ENCODE results near the gene WDR1. TPM values are rescaled to one million over a fixed set of nuclear protein-coding genes. Genes with fewer than 3 reads are reported as not detected.
"Not testable (repeated sequence)": the region's sequence is repeated elsewhere in the genome, so short reads cannot be mapped to it uniquely, and the experiment has no call there.

WDR1 gene
- total RNA-seq, 4 donors from 2014 or later = 122 to 238 (median 213) TPM

DNA sequence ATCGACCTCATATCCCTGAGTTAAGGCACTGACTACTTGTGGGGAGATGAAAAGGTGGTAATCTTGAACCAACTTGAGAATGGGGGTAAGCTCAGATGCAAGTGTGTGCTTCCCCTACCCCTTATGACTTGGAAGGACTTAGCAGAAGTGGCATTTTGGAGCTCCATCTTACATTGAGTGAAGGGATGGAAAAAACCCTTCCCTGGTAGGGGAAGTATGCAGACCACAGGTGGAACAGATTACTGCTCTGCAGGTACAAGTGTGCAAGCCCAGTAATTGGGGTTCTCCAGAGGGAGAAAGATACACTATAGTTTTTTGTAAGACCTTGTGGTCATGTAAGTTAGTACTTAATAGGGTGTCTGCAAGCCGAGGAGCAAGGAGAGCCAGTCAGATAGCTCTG, 12.2 kb upstream of the WDR1 start:
- DNase-seq = no peak
- peak overlapping the region in 2 of 3 donors; percentile 13 to 18 for H3K27ac ChIP-seq
- intact Hi-C loops (cut with DNase I) = no loop called here
- H3K9me3 ChIP-seq = no peaks in the 10 kb centered on the region
- H3K4me1 ChIP-seq = peaks cover 53 to 58% of the 10 kb centered on the region in 2 donors
- H3K4me3 ChIP-seq (replicated peaks in 1 of 3) = no peak overlapping the region
- TF ChIP-seq, protein P1, sequence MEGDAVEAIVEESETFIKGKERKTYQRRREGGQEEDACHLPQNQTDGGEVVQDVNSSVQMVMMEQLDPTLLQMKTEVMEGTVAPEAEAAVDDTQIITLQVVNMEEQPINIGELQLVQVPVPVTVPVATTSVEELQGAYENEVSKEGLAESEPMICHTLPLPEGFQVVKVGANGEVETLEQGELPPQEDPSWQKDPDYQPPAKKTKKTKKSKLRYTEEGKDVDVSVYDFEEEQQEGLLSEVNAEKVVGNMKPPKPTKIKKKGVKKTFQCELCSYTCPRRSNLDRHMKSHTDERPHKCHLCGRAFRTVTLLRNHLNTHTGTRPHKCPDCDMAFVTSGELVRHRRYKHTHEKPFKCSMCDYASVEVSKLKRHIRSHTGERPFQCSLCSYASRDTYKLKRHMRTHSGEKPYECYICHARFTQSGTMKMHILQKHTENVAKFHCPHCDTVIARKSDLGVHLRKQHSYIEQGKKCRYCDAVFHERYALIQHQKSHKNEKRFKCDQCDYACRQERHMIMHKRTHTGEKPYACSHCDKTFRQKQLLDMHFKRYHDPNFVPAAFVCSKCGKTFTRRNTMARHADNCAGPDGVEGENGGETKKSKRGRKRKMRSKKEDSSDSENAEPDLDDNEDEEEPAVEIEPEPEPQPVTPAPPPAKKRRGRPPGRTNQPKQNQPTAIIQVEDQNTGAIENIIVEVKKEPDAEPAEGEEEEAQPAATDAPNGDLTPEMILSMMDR (IDR thresholded peaks at IDR 0.05) = no peak
- no peak for TF ChIP-seq POLR2A (IDR thresholded peaks at IDR 0.05)
- WGBS, 2 donors = 41 to 91% methylated on average over 2 of the region's 2 CpGs
- no peaks in the 10 kb centered on the region for H3K27me3 ChIP-seq
- H3K36me3 ChIP-seq = no peaks in the 10 kb centered on the region

DNA sequence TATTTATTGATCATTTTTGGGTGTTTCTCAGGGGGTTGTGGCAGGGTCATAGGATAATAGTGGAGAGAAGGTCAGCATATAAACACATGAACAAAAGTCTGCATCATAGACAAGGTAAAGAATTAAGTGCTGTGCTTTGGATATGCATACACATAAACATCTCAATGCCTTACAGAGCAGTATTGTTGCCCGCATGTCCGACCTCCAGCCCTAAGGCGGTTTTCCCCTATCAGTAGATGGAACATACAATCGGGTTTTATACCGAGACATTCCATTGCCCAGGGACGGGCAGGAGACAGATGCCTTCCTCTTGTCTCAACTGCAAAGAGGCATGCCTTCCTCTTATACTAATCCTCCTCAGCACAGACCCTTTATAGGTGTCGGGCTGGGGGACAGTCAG, 10.9 kb upstream of the WDR1 start:
- Histone ChIP-seq H3K27ac (peak overlapping the region; percentile 17 to 58 (median 56)), H3K4me1 (peaks cover 64 to 70% of the 10 kb centered on the region in 2 donors)
- DNase-seq; H3K36me3 ChIP-seq; H3K27me3 ChIP-seq; intact Hi-C loops (cut with DNase I); H3K9me3 ChIP-seq; H3K4me3 ChIP-seq (replicated peaks in 1 of 3): not testable (repeated sequence)
- 55% methylated on average over 7 of the region's 7 CpGs for WGBS, 2 donors

DNA sequence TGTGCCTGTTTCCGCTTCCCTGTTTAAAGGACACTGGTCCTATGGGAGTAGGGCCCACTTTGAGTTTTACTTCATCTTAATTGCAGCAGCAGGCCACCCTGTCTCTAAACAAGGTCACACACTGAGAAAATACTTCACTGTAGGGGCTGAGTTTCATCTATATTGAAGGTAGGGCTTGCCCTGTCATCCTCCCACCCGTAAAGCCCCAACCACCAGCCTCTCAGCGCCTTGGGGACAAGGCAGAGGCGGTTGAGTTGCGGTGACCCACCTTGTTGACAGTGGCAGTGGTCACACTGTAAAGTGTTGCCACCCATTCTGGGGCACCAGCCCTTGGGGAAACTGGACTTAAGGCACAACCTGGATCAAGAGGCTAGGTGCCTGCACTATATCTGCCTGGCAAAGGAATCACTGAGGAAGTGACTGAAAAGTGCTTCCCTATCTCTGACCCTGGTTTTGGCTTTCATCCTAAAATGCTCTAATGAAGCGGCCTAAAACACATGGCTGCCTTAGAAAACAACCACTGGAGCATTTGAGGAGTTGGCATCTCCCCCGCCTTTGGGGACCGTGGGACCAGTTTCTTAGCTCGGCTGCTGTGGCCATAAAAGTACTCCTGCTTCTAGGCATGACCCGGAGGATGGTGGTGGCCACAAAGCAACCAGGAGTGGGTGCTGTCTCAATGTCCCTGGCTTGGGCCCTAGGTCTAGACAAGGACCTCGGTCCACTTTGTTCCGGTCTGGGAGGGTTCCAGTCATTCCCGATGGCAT, 7.8 kb upstream of the WDR1 start:
- peaks cover 72 to 82% of the 10 kb centered on the region in 2 donors for H3K4me1 ChIP-seq
- intact Hi-C loops (cut with DNase I) = no loop called here
- DNase-seq = peak; percentile 50 to 74
- no peak overlapping the region for H3K4me3 ChIP-seq (replicated peaks in 1 of 3)
- TF ChIP-seq POLR2A (IDR thresholded peaks at IDR 0.05) = peak in 1 of 2 donors; percentile 11
- TF ChIP-seq, protein P1 (IDR thresholded peaks at IDR 0.05) = no peak
- H3K36me3 ChIP-seq = no peaks in the 10 kb centered on the region
- WGBS, 2 donors = 68% methylated on average over 13 of the region's 13 CpGs
- peak overlapping the region; percentile 71 to 100 (median 82) for H3K27ac ChIP-seq
- H3K9me3 ChIP-seq = no peaks in the 10 kb centered on the region
- no peaks in the 10 kb centered on the region for H3K27me3 ChIP-seq

DNA sequence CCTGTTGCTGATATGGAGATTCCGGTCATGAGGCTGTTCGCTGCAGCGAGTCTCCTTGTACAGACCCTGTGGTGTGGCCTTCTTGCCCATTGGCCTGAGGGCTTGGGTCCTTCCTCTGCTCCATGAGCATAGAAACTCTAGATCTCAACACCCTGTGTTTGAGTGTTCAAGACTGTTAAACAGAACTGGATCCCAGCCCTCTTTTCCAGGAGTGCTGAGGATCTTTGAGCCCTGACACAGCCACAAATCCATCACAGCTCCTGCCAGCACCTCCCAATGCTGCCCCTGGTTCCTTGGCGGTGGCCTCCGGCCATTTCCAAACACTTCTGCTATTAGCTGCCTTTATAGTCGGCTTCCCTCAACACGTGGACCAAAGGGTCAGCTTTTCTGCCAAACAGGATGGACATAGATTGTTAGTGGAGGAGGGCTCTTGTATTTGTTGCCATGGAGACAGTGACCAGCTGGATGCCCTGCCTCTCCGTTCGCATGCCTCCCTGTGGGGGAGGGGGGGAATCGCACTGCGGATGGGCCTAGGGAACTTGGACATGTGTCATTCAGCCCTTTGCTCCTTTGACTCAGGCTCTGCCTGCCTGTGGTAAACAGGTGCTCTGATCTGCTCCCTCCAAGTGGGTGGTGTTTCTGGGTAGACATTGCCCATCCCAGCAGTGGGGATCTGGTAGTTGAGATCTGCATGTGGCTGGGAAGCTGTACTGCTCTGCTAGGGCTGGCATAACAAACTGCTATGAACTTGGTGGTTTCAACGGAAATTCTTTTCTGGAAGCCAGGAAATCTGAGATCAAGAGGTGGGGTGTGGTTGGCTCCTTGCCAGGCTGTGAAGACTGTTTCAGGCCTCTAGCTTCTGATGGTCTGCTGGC, 6.9 kb upstream of the WDR1 start:
- Histone ChIP-seq H3K36me3 (no peaks in the 10 kb centered on the region), H3K27me3 (no peaks in the 10 kb centered on the region), H3K4me3 (replicated peaks in 1 of 3) (no peak overlapping the region), H3K9me3 (no peaks in the 10 kb centered on the region), H3K4me1 (peaks cover 74 to 82% of the 10 kb centered on the region in 2 donors), H3K27ac (peak overlapping the region; percentile 71 to 100 (median 82))
- intact Hi-C loops (cut with DNase I) = no loop called here
- peak in 1 of 2 donors; percentile 40 for TF ChIP-seq POLR2A (IDR thresholded peaks at IDR 0.05)
- TF ChIP-seq, protein P1 (IDR thresholded peaks at IDR 0.05) = no peak
- peak; percentile 75 to 76 for DNase-seq
- WGBS, 2 donors = 20 to 48% methylated on average over 10 of the region's 12 CpGs

DNA sequence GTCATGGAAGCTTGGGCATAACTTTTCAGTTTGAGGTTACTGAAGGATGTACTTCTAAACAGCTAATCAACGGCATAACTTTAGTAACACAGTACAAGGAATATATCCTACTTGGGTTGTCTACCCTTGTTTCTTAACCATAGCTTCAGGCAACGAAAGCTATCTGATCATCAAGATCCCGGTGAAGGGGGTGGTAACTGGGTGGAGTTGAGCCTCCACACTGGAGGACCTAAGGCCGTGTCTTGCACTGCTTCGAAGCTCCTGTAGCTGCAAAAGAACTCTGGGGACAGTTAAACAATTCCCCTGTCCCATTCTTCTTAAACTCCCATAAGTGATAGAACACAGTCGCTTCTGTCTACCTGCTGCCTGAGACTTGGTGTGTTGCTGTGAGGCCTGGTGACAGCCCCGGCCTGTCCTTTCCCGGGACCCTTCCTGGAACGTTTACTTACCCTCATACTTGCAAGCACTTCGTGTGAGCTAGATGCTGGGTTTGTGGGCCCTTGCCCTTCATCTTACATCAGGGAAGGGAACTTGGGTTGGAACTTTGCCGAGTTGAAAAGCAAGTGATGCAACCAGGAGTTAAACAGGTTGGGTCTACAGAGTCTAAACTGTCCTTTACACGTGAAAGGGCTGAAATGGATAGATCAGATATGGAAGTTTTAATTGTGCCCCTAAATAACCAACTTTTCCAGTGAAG, 5.8 kb upstream of the WDR1 start:
- 85 to 87% methylated on average over 12 of the region's 12 CpGs for WGBS, 2 donors
- H3K4me1 ChIP-seq = peaks cover 68 to 84% of the 10 kb centered on the region in 2 donors
- no peak for TF ChIP-seq POLR2A (IDR thresholded peaks at IDR 0.05)
- TF ChIP-seq, protein P1 (IDR thresholded peaks at IDR 0.05) = no peak
- no peaks in the 10 kb centered on the region for H3K36me3 ChIP-seq
- intact Hi-C loops (cut with DNase I) = no loop called here
- H3K4me3 ChIP-seq (replicated peaks in 1 of 3) = no peak overlapping the region
- peak overlapping the region in 2 of 3 donors; percentile 97 to 100 for H3K27ac ChIP-seq
- H3K27me3 ChIP-seq = no peaks in the 10 kb centered on the region
- no peaks in the 10 kb centered on the region for H3K9me3 ChIP-seq
- DNase-seq = no peak

Measured in thyroid gland (tissue), 4 donors.